ENCODE data around the gene RNF214.
A peak's percentile ranks its signal among the peaks of the same experiment; 100 is the strongest.
"Not testable (repeated sequence)": the region's sequence is repeated elsewhere in the genome, so short reads cannot be mapped to it uniquely, and the experiment has no call there.

RNF214 gene

DNA sequence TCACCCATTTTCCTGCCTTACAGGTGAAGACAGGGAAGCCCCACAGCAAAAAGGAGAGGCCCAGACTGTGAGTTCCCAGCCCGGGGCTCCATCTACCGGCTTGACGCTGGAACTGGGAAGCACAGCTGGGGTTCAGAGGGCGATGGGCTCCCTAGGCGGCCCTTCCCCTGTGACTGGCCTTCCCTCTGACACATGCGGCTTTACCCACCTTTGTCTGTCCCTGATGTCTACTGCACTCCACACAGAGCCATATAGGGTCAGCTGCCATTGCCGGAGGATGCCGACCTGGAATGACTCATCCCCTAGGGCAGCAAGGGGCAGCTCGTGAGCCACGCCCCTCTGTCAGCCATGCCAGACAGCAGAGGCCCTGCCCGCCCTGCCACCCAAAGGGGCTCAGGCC lies 25.6 kb upstream of the RNF214 start:
- H3K27ac ChIP-seq (ENCODE audit: low read length); H3K9me3 ChIP-seq (ENCODE audit: control insufficient read depth in 1 of 2, low read length in 2 of 2); H3K4me3 ChIP-seq (ENCODE audit: low read depth in 1 of 2, low read length in 2 of 2); H3K27me3 ChIP-seq (ENCODE audit: low read depth, low read length): not testable (repeated sequence)
- H3K36me3 ChIP-seq (ENCODE audit: control insufficient read depth in 1 of 2, insufficient read depth in 2 of 2, low read length in 2 of 2) = peaks cover 26 to 27% of the 10 kb centered on the region in 2 donors
- H3K4me1 ChIP-seq (ENCODE audit: control insufficient read depth in 1 of 2, insufficient read depth in 2 of 2, low read length in 2 of 2) = peaks cover 0 to 26% of the 10 kb centered on the region in 2 donors

GRCh38 chr11:117207481-117207880 lies 25.0 kb upstream of the RNF214 start:
- H3K9me3 ChIP-seq (ENCODE audit: control insufficient read depth in 1 of 2, low read length in 2 of 2); H3K27ac ChIP-seq (ENCODE audit: low read length); H3K27me3 ChIP-seq (ENCODE audit: low read depth, low read length); H3K4me3 ChIP-seq (ENCODE audit: low read depth in 1 of 2, low read length in 2 of 2): not testable (repeated sequence)
- H3K4me1 ChIP-seq (ENCODE audit: control insufficient read depth in 1 of 2, insufficient read depth in 2 of 2, low read length in 2 of 2) = peaks cover 0 to 26% of the 10 kb centered on the region in 2 donors
- H3K36me3 ChIP-seq (ENCODE audit: control insufficient read depth in 1 of 2, insufficient read depth in 2 of 2, low read length in 2 of 2) = peaks cover 25 to 27% of the 10 kb centered on the region in 2 donors

DNA sequence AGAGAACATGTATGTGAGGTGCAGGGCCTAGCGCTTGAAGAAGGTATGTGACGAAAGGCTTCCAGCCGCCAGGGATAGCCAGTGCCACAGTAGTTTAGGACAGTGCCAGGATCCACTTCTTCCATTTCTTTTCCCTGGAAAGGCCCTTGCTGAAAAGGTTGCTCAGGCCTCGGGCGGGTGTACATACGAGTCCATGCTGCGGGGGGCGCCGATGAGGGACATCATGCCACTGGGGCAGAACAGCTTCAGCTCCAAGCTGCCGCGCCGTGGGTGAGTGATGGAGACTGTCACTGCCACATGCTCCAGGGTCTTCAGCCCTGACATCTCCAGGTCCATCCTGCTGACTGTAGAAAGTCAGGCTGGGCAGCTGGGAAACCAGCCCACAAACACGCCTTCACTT lies 23.8 kb upstream of the RNF214 start:
- H3K27ac ChIP-seq (ENCODE audit: low read length); H3K4me3 ChIP-seq (ENCODE audit: low read depth in 1 of 2, low read length in 2 of 2); H3K27me3 ChIP-seq (ENCODE audit: low read depth, low read length); H3K9me3 ChIP-seq (ENCODE audit: control insufficient read depth in 1 of 2, low read length in 2 of 2): not testable (repeated sequence)
- Histone ChIP-seq H3K4me1 (ENCODE audit: control insufficient read depth in 1 of 2, insufficient read depth in 2 of 2, low read length in 2 of 2) (peaks cover 0 to 18% of the 10 kb centered on the region in 2 donors), H3K36me3 (ENCODE audit: control insufficient read depth in 1 of 2, insufficient read depth in 2 of 2, low read length in 2 of 2) (peaks cover 18 to 25% of the 10 kb centered on the region in 2 donors)

DNA sequence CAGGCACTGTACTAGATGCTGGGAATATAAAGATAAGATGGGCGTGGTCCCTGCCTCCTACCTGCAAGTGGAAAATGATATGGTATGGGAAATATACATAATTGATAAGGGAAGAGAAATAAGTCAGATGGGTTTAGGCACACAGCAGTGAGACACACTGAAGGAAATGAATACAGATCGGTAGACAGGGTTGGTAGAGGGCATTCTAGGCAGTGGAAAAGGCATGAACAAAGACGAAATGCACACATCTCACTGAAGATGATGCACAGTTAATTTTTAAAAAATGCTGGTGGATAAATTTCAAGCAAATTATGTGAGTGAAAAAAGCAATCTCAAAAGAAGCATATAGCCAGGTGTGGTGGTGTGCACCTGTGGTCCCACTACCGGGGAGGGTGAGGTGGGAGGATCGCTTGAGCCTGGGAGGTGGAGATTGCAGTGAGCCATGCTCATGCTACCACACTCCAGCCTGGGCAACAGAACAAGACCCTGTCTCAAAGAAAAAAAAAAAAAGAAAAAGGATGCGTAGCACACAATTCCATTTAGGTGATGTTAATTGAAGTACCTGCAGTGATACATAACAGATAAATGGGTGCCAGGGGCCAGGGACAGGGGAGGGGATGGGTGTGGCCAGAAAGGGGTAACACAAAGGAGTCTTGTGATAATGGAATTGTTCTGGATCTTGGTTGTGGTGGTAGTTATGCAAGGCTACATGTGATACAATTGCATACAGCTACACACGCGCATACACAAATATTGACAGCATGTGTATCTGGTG lies 22.9 kb upstream of the RNF214 start:
- H3K27ac ChIP-seq (ENCODE audit: low read length); H3K4me3 ChIP-seq (ENCODE audit: low read depth in 1 of 2, low read length in 2 of 2): not testable (repeated sequence)

GRCh38 chr11:117210620-117211019 lies 21.9 kb upstream of the RNF214 start:
- H3K27me3 ChIP-seq (ENCODE audit: low read depth, low read length) = no peaks in the 10 kb centered on the region
- H3K4me3 ChIP-seq (ENCODE audit: low read depth in 1 of 2, low read length in 2 of 2) = no peak overlapping the region
- no peak overlapping the region for H3K27ac ChIP-seq (ENCODE audit: low read length)
- peaks cover 9 to 14% of the 10 kb centered on the region in 2 donors for H3K36me3 ChIP-seq (ENCODE audit: control insufficient read depth in 1 of 2, insufficient read depth in 2 of 2, low read length in 2 of 2)
- H3K4me1 ChIP-seq (ENCODE audit: control insufficient read depth in 1 of 2, insufficient read depth in 2 of 2, low read length in 2 of 2) = no peaks in the 10 kb centered on the region
- H3K9me3 ChIP-seq (ENCODE audit: control insufficient read depth in 1 of 2, low read length in 2 of 2) = no peaks in the 10 kb centered on the region

More for the DNA sequence above, 22.9 kb upstream of the RNF214 start:
- not testable (repeated sequence) for H3K9me3 ChIP-seq (ENCODE audit: control insufficient read depth in 1 of 2, low read length in 2 of 2); H3K27me3 ChIP-seq (ENCODE audit: low read depth, low read length); H3K4me1 ChIP-seq (ENCODE audit: control insufficient read depth in 1 of 2, insufficient read depth in 2 of 2, low read length in 2 of 2)
- H3K36me3 ChIP-seq (ENCODE audit: control insufficient read depth in 1 of 2, insufficient read depth in 2 of 2, low read length in 2 of 2) = peaks cover 15 to 21% of the 10 kb centered on the region in 2 donors

DNA sequence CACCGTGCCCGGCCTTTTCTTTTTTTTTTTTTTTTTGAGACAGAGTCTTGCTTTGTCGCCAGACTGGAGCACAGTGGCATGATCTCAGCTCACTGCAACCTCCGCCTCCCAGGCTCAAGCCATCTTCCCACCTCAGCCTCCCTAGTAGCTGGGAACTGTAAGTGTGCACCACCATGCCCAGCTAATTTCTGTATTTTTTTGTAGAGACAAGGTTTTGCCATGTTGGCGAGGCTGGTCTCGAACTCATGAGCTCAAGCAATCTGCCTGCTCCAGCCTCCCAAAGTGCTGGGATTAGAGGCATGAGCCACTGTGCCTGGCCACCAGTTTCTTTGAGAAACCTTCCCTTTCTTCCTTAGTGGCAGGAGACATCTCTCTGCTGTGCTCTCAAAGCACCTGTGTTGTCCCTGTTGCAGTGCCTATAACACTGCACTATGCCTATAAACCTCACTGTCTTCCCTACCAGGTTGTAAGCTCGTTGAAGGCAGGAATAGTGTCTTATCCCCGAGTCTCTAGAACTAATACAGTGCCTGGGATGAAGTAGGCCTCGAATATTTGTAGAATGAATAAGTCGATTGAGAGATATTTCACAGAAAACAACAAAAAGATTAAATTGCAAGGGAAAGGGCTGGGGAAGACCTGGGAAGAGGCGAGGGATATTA lies 19.6 kb upstream of the RNF214 start:
- H3K4me1 ChIP-seq (ENCODE audit: control insufficient read depth in 1 of 2, insufficient read depth in 2 of 2, low read length in 2 of 2) = peaks cover 0 to 4% of the 10 kb centered on the region in 2 donors
- peaks cover 15 to 26% of the 10 kb centered on the region in 2 donors for H3K36me3 ChIP-seq (ENCODE audit: control insufficient read depth in 1 of 2, insufficient read depth in 2 of 2, low read length in 2 of 2)
- no peak overlapping the region for H3K4me3 ChIP-seq (ENCODE audit: low read depth in 1 of 2, low read length in 2 of 2)
- H3K27ac ChIP-seq (ENCODE audit: low read length) = no peak overlapping the region
- no peaks in the 10 kb centered on the region for H3K9me3 ChIP-seq (ENCODE audit: control insufficient read depth in 1 of 2, low read length in 2 of 2)
- H3K27me3 ChIP-seq (ENCODE audit: low read depth, low read length) = no peaks in the 10 kb centered on the region

DNA sequence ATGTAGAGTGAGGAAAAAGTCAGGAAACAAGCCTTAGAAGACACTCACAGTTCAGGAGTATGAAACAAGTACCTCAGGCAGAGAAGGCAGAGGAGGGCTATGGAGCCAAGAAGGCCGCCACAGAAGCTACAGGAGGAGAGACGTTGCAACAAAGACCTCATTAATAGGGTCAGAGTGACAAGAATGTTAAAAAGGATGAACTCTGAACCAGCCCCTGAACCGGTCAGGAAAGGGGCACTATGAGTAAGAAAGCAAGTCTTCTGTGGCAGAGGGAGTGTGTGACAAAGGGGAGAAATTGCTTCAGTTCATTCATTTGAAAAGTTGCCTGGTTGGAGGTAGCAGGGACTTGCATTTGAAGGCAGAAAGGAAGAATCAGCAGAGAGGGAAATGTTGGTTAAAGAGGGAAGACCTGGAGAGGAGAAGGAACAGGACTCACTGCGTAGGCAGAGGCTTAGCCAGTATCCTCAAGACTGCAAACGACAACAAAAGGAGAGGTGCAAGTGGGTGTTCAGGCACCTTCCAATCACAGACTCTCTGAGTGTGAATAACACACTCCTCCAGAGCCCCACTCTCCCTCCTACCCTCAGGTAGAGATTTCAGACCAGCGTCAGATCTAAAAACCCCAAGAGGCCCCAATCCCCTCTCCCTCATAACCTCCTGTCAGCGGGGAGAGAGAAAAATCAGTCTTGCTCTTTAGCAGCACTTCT lies 17.9 kb upstream of the RNF214 start:
- Histone ChIP-seq H3K27me3 (ENCODE audit: low read depth, low read length) (no peaks in the 10 kb centered on the region), H3K4me1 (ENCODE audit: control insufficient read depth in 1 of 2, insufficient read depth in 2 of 2, low read length in 2 of 2) (peaks cover 4 to 12% of the 10 kb centered on the region in 2 donors), H3K4me3 (ENCODE audit: low read depth in 1 of 2, low read length in 2 of 2) (no peak overlapping the region), H3K9me3 (ENCODE audit: control insufficient read depth in 1 of 2, low read length in 2 of 2) (no peaks in the 10 kb centered on the region), H3K36me3 (ENCODE audit: control insufficient read depth in 1 of 2, insufficient read depth in 2 of 2, low read length in 2 of 2) (peaks cover 33 to 41% of the 10 kb centered on the region in 2 donors), H3K27ac (ENCODE audit: low read length) (no peak overlapping the region)

DNA sequence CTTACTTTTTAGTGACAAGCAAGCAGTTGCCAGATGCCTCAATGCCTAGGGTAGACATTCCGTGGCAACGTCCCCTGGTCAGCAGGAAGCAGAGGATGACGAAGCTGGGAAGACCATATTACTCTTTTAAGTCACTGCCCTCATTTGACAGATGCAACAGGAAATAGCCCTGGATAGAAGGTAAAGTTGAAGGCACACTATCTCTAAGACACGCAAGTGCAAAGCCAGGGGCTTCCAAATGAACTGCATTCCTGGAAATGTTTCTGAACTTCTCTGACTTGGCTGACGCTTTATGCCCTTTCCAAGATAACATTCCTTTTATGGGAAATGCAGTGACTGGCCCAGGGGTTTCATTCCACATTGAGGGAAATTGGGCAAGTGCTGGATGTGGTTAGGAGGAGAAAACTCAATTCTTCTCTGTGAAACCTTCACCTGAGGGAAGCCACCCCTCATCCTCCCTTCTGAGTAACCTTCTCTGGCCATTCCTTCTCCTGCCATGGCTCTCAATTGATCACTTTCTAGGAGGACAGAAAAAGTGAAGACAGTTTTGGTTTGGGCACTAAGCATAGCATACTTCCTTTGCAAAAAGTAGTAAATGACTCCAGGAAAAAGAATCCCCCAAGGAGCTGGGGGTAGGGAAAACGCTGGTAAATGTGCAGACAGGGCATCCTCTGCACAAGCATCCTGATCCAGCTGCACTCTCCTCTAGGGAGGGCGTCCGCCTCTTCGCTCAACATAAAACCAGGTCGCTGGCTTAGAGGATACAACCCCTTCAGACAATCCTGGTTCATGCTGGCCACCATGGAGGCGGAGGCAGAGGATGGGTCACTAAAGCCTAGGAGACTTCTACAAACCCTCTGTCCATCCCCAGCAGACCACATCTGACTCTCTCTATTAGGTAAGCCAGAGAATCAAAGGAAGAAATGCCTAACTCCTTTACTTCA lies 15.1 kb upstream of the RNF214 start:
- Histone ChIP-seq H3K27ac (ENCODE audit: low read length) (peak overlapping the region; percentile 73), H3K4me1 (ENCODE audit: control insufficient read depth in 1 of 2, insufficient read depth in 2 of 2, low read length in 2 of 2) (peaks cover 12 to 34% of the 10 kb centered on the region in 2 donors), H3K9me3 (ENCODE audit: control insufficient read depth in 1 of 2, low read length in 2 of 2) (no peaks in the 10 kb centered on the region), H3K4me3 (ENCODE audit: low read depth in 1 of 2, low read length in 2 of 2) (peak overlapping the region in 1 of 2 donors; percentile 15), H3K27me3 (ENCODE audit: low read depth, low read length) (no peaks in the 10 kb centered on the region), H3K36me3 (ENCODE audit: control insufficient read depth in 1 of 2, insufficient read depth in 2 of 2, low read length in 2 of 2) (peaks cover 34 to 42% of the 10 kb centered on the region in 2 donors)

DNA sequence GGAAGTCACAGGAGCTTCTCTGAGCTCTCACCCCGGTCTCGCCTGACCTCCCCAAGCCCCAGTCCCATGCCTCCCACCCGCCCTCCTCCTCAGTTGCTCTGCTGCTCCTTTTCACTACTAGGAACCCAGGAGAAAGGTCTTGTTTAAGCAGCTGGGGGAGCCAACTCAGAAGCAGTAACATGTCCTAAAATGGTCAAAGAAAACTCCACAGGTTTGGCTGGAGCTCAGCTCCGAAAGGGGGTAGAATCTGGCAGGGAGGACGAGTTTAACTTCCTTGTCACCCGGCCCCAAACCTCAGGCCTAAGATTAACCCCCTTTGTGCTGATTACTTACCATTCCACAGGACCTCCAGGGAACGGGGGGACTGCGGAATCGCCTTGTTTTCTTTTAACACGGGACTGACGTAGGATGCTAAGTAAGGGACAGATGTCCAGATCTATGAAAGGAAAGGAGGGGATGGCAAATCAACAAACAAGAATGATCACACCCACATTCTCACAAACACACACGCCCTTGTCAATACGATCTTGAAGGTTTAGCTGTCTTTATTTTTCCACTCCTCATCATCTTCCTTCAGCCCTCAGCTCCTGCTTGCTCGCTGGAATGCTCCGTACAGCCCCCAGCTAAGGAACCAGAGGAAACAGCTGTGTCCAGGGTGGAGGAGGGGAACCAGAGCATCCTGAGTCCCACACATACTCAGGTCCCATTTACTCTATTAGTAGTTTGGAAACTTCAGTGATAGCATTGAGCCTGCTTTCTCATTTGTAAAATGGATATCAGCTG lies 14.1 kb upstream of the RNF214 start:
- Histone ChIP-seq H3K4me3 (ENCODE audit: low read depth in 1 of 2, low read length in 2 of 2) (peak overlapping the region in 1 of 2 donors; percentile 15), H3K4me1 (ENCODE audit: control insufficient read depth in 1 of 2, insufficient read depth in 2 of 2, low read length in 2 of 2) (peaks cover 12 to 34% of the 10 kb centered on the region in 2 donors), H3K36me3 (ENCODE audit: control insufficient read depth in 1 of 2, insufficient read depth in 2 of 2, low read length in 2 of 2) (peaks cover 36 to 39% of the 10 kb centered on the region in 2 donors), H3K27me3 (ENCODE audit: low read depth, low read length) (no peaks in the 10 kb centered on the region), H3K27ac (ENCODE audit: low read length) (peak overlapping the region; percentile 73), H3K9me3 (ENCODE audit: control insufficient read depth in 1 of 2, low read length in 2 of 2) (no peaks in the 10 kb centered on the region)

DNA sequence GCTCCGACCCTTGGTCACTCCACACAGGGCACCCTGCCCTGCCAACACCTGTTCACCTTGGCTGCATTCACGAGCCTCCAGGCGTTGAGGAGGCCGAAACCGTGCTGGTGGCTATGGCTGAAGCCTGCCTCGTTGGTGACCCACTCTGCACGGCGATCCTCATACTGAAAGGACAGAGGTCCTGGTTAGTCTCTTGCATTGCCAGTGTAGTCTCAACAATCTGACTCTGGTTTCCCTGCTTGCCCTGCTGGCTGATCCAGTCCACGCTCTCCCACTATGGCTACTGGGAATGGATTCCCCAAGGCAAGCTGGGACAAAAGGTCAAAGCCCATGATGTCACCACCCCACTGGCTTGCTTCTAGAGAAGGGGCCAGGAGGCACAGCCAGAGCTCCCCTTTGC lies 13.5 kb upstream of the RNF214 start:
- H3K4me3 ChIP-seq (ENCODE audit: low read depth in 1 of 2, low read length in 2 of 2) = no peak overlapping the region
- H3K36me3 ChIP-seq (ENCODE audit: control insufficient read depth in 1 of 2, insufficient read depth in 2 of 2, low read length in 2 of 2) = peaks cover 43 to 44% of the 10 kb centered on the region in 2 donors
- no peaks in the 10 kb centered on the region for H3K9me3 ChIP-seq (ENCODE audit: control insufficient read depth in 1 of 2, low read length in 2 of 2)
- H3K4me1 ChIP-seq (ENCODE audit: control insufficient read depth in 1 of 2, insufficient read depth in 2 of 2, low read length in 2 of 2) = peaks cover 12 to 34% of the 10 kb centered on the region in 2 donors
- H3K27me3 ChIP-seq (ENCODE audit: low read depth, low read length) = no peaks in the 10 kb centered on the region
- peak overlapping the region; percentile 73 for H3K27ac ChIP-seq (ENCODE audit: low read length)
